ENCODE measurements around the gene SAMHD1. TPM values are rescaled to one million over a fixed set of nuclear protein-coding genes. Genes with fewer than 3 reads are reported as not detected.
A peak's percentile ranks its signal among the peaks of the same experiment; 100 is the strongest.

Gene SAMHD1
- total and polyA plus RNA-seq, 9 of the 15 experiments (the other 6 are each of a cell fraction or from before 2014, with no cell fraction given), result 6.8 to 20.4 (median 14.8) TPM

GRCh38 chr20:36887752-36888090, 63.8 kb downstream of the SAMHD1 start (continued):
- TF ChIP-seq RBM14 (IDR thresholded peaks at IDR 0.05; ENCODE audit: borderline replicate concordance, insufficient read depth, low read depth, low read length), result no peak
- TF ChIP-seq ZHX1 (conservative IDR thresholded peaks at IDR 0.05; ENCODE audit: low read length), result no peak

GRCh38 chr20:36886859-36887751, 64.4 kb downstream of the SAMHD1 start:
- Histone ChIP-seq H3K9ac (ENCODE audit: insufficient read depth in 1 of 2, low read depth in 2 of 2, low read length in 2 of 2) (peak overlapping the region in 1 of 2 experiments; percentile 26; a peak in 2 of 4 replicates), H3K4me1 (replicated peaks in 1 of 2; ENCODE audit: control insufficient read depth in 2 of 2, insufficient read depth in 2 of 2, low read length in 2 of 2) (peaks cover 0 to 13% of the 10 kb centered on the region in 2 experiments; a peak in 3 of 5 replicates), H3K27me3 (ENCODE audit: control insufficient read depth in 2 of 2, insufficient read depth in 2 of 2, low read length in 2 of 2) (no peaks in the 10 kb centered on the region), H3K9me3 (replicated peaks; ENCODE audit: control insufficient read depth, insufficient read depth, low read depth, low read length) (no peaks in the 10 kb centered on the region), H4K20me1 (replicated peaks; ENCODE audit: control insufficient read depth, insufficient read depth, low read length) (peaks cover 6% of the 10 kb centered on the region; the same call in 1 of the 2 replicates), H3K9me1 (ENCODE audit: control insufficient read depth, insufficient read depth, low read length) (no peaks in the 10 kb centered on the region), H2AFZ (ENCODE audit: low read depth, low read length) (peak overlapping the region; percentile 92), H3K27ac (ENCODE audit: extremely low read depth, low read depth, low read length) (no peak overlapping the region), H3K36me3 (ENCODE audit: control insufficient read depth, insufficient read depth, low read length) (no peaks in the 10 kb centered on the region; the same call in 2 of the 3 replicates), H3K4me2 (ENCODE audit: insufficient read depth, low read length) (peak overlapping the region; percentile 67), H3K4me3 (no peak overlapping the region), H3K79me2 (ENCODE audit: control insufficient read depth, insufficient read depth, low read length) (no peaks in the 10 kb centered on the region)
- FAIRE-seq (peak; percentile 95), ATAC-seq (peak; percentile 98), DNase-seq (ENCODE audit: extremely low read depth in 1 of 4, low spot score in 3 of 4) (peak; percentile 86 to 89 (median 88))
- intact Hi-C loops (cut with micrococcal nuclease), result loop anchor here (2.0 to 5.0 kb wide), 3 partner anchors 170 to 275 kb away; no protein-coding TSS in a partner anchor
- in situ Hi-C loops (cut with MboI), result no loop called here
- CTCF ChIA-PET (ENCODE audit: low intra/inter-chr PET ratio), result interaction anchor here (0.6 to 1.4 kb wide), 7 partner anchors 79 to 712 kb away, joined by 3 to 4 read pairs (median 3); no protein-coding TSS in a partner anchor
- BruUV-seq (replicated peaks), result no TSS peak
- POLR2A ChIA-PET, result interaction anchor here (0.8 to 1.2 kb wide), 4 partner anchors 46 to 282 kb away, joined by 3 to 4 read pairs (median 3); partner anchors contain the start of gene RAB5IF
- 22% methylated on average over 24 of the region's 24 CpGs for WGBS (ENCODE audit: insufficient coverage, low coverage, missing lambda C conversion rate)
- TF ChIP-seq ESRRA (IDR thresholded peaks at IDR 0.05; ENCODE audit: borderline replicate concordance, low read depth) (0 out of 2 replicates have a peak, but pooled peaks have one; percentile 14), ZNF212 (CRISPR knock-in tag; IDR thresholded peaks at IDR 0.05) (no peak), GMEB1 (CRISPR knock-in tag; IDR thresholded peaks at IDR 0.05) (no peak), ZNF133 (CRISPR knock-in tag; IDR thresholded peaks at IDR 0.05) (no peak), ZNF384 (IDR thresholded peaks at IDR 0.05; ENCODE audit: low read depth, low read length) (0 out of 2 replicates have a peak, but pooled peaks have one; percentile 10), DIDO1 (tag; IDR thresholded peaks at IDR 0.05; ENCODE audit: low read depth) (no peak), HMG20A (CRISPR knock-in tag; conservative IDR thresholded peaks at IDR 0.05) (no peak), EP300 (IDR thresholded peaks at IDR 0.05; ENCODE audit: low read length) (no peak), STAG1 (CRISPR knock-in tag; IDR thresholded peaks at IDR 0.05; ENCODE audit: borderline replicate concordance) (peak; percentile 85; the same call in 1 of the 2 replicates), FIP1L1 (IDR thresholded peaks at IDR 0.05; ENCODE audit: low read depth, low read length, poor library complexity, severe bottlenecking) (no peak), ZNF23 (CRISPR knock-in tag; IDR thresholded peaks at IDR 0.05) (no peak), CHD1 (IDR thresholded peaks at IDR 0.05; ENCODE audit: low read length) (no peak), TAF9B (IDR thresholded peaks at IDR 0.05; ENCODE audit: partially characterized antibody) (no peak), ZNF274 (IDR thresholded peaks at IDR 0.05; ENCODE audit: borderline replicate concordance, low read depth, low read length) (no peak)

Data from K562 (cell line).